IMR-90 (cell line): ENCODE data around the gene C19orf33. TPM values are rescaled to one million over a fixed set of nuclear protein-coding genes. Genes with fewer than 3 reads are reported as not detected.

Experiments used
- ATAC-seq: fragments of 200-7000 bp; cut with Tn5 transposase; 2 replicates; pipeline ENCODE4 v1.9.1; 2020; ENCODE audit warnings: low read depth, mild to moderate bottlenecking, moderate library complexity
- BruUV-seq: library from RNA; stranded (reverse); fragments of 400-500 nt; replicated peaks from 2 replicates; lab custom pipeline; 2021; lab: Mats Ljungman, UMichigan
- CTCF ChIA-PET: fragments of 300-600 bp; formaldehyde crosslinking; extraction: SDS; loops from one replicate; lab custom pipeline; 2021; ENCODE audit warnings: antibody characterized with exemption; lab: Yijun Ruan, JAX
- POLR2A ChIA-PET: fragments of 300-600 bp; sonication (Branson Sonifier 250); formaldehyde crosslinking; loops from one replicate; lab custom pipeline; 2022; ENCODE audit warnings: antibody characterized with exemption; ENCODE audit not compliant: unreplicated experiment; lab: Charles Lee
- DNase-seq: peaks from one replicate; pipeline ENCODE4 v3.0.0; 2013
- H2AFZ ChIP-seq: replicated peaks from 2 replicates; pipeline ENCODE3; 2013; ENCODE audit warnings: low read length, mild to moderate bottlenecking; ENCODE audit not compliant: poor library complexity
- H2AK5ac ChIP-seq: 2 replicates; pipeline ENCODE4 v1.6.1; 2013; ENCODE audit warnings: low read depth, low read length, inconsistent platforms
- H2AK9ac ChIP-seq: replicated peaks from 2 replicates; pipeline ENCODE3; 2013; ENCODE audit warnings: mild to moderate bottlenecking, low read depth, low read length, moderate library complexity; ENCODE audit not compliant: poor library complexity
- H2BK120ac ChIP-seq: 2 replicates; pipeline ENCODE4 v1.6.1; 2013; ENCODE audit warnings: low read depth, low read length, inconsistent platforms
- H2BK15ac ChIP-seq: 3 replicates; pipeline ENCODE4 v1.6.1; 2013; ENCODE audit warnings: low read depth, low read length, inconsistent platforms
- H2BK20ac ChIP-seq: 2 replicates; pipeline ENCODE4 v1.6.1; 2013; ENCODE audit warnings: low read depth, mild to moderate bottlenecking, inconsistent platforms, low read length, moderate library complexity
- H2BK5ac ChIP-seq: 2 replicates; pipeline ENCODE4 v1.6.1; 2013; ENCODE audit warnings: mild to moderate bottlenecking, low read depth, low read length, inconsistent platforms; ENCODE audit not compliant: poor library complexity, severe bottlenecking
- H3K14ac ChIP-seq: replicated peaks from 2 replicates; pipeline ENCODE4 v1.6.1; 2013; ENCODE audit warnings: low read depth, low read length, inconsistent platforms
- H3K18ac ChIP-seq: 2 replicates; pipeline ENCODE4 v1.6.1; 2013; ENCODE audit warnings: low read depth, low read length, control low read depth
- H3K23ac ChIP-seq: 2 replicates; pipeline ENCODE4 v1.6.1; 2013; ENCODE audit warnings: low read depth, low read length, inconsistent platforms
- H3K27ac ChIP-seq: 2 replicates; pipeline ENCODE4 v1.5.1; 2013; ENCODE audit warnings: mild to moderate bottlenecking, control low read depth, low read length; ENCODE audit not compliant: insufficient read depth
- H3K27me3 ChIP-seq: 2 replicates; pipeline ENCODE4 v1.6.1; 2013; ENCODE audit warnings: low read length; ENCODE audit not compliant: control insufficient read depth, insufficient read depth
- H3K36me3 ChIP-seq: 2 replicates; pipeline ENCODE4 v1.6.1; 2013; ENCODE audit warnings: low read length, mixed read lengths; ENCODE audit not compliant: control insufficient read depth, insufficient read depth
- H3K4ac ChIP-seq: 2 replicates; pipeline ENCODE4 v1.6.1; 2013; ENCODE audit warnings: low read depth, low read length, inconsistent platforms
- H3K4me1 ChIP-seq: 2 replicates; pipeline ENCODE4 v1.6.1; 2013; ENCODE audit warnings: low read length, mixed read lengths; ENCODE audit not compliant: control insufficient read depth, insufficient read depth
- H3K4me2 ChIP-seq: 2 replicates; pipeline ENCODE4 v1.6.1; 2013; ENCODE audit warnings: low read depth, mild to moderate bottlenecking, control low read depth, low read length, moderate library complexity
- H3K4me3 ChIP-seq: 2 replicates; pipeline ENCODE4 v1.5.1; 2013; ENCODE audit warnings: low read depth, mild to moderate bottlenecking, control low read depth, low read length, moderate library complexity; ENCODE audit not compliant: insufficient read depth
- H3K56ac ChIP-seq: 2 replicates; pipeline ENCODE4 v1.6.1; 2013; ENCODE audit warnings: low read length, inconsistent platforms; ENCODE audit not compliant: insufficient read depth; ENCODE audit errors: extremely low read depth
- H3K79me1 ChIP-seq, 2 experiments: 2 replicates each; pipeline ENCODE4 v1.6.1; 2013; ENCODE audit warnings: low read length in 2 of 2, inconsistent platforms in 1 of 2, low read depth in 1 of 2
- H3K9ac ChIP-seq: 2 replicates; pipeline ENCODE4 v1.6.1; 2013; ENCODE audit warnings: low read depth, low read length, control low read depth
- H3K9me1 ChIP-seq: 2 replicates; pipeline ENCODE4 v1.6.1; 2013; ENCODE audit warnings: low read length, inconsistent platforms; ENCODE audit not compliant: insufficient read depth
- H3K9me3 ChIP-seq: 2 replicates; pipeline ENCODE4 v1.6.1; 2013; ENCODE audit warnings: low read length; ENCODE audit not compliant: control insufficient read depth, insufficient read depth
- H4K20me1 ChIP-seq: 2 replicates; pipeline ENCODE4 v1.6.1; 2013; ENCODE audit warnings: low read length, inconsistent platforms; ENCODE audit not compliant: insufficient read depth
- H4K5ac ChIP-seq: 2 replicates; pipeline ENCODE4 v1.6.1; 2013; ENCODE audit warnings: mild to moderate bottlenecking, low read depth, low read length, control low read depth
- H4K8ac ChIP-seq, 2 experiments: 2 replicates each; pipeline ENCODE4 v1.6.1; 2013; ENCODE audit warnings: low read depth in 2 of 2, low read length in 2 of 2, control low read depth in 1 of 2, inconsistent platforms in 1 of 2
- H4K91ac ChIP-seq: 2 replicates; pipeline ENCODE4 v1.6.1; 2013; ENCODE audit warnings: low read depth, low read length, inconsistent platforms; ENCODE audit not compliant: insufficient read depth
- CEBPB ChIP-seq: IDR thresholded peaks from 2 replicates; pipeline ENCODE4 v1.6.1; 2012; ENCODE audit warnings: low read depth, low read length, improper control_type of control experiment
- WGBS, 2 experiments: methylation state at CpG; one replicate each; pipeline versions ENCODE4 v1.1.5 to v1.1.7; 2013; ENCODE audit warnings: missing lambda C conversion rate in 2 of 2; ENCODE audit not compliant: insufficient read length in 1 of 2; ENCODE audit errors: extremely low coverage in 2 of 2; 5-methylcytosine and 5-hydroxymethylcytosine counted together
- dilution Hi-C: fragments of 300-500 bp; cut with HindIII; formaldehyde crosslinking; loops from one replicate; pipeline ENCODE4 v1.14.3; 2018; ENCODE audit warnings: low sequenced_read_pairs; ENCODE audit not compliant: unreplicated experiment
- in situ Hi-C: fragments of 300-500 bp; cut with MboI; formaldehyde crosslinking; loops from 3 replicates; pipeline ENCODE4 v1.14.3; 2019; ENCODE audit warnings: low sequenced_read_pairs, inconsistent platforms, mixed read lengths
- intact Hi-C: fragments of 100-400 bp; cut with micrococcal nuclease; formaldehyde crosslinking; loops from 2 replicates; pipeline ENCODE4 v1.10.0; 2022
- polyA plus RNA-seq, 3 experiments: library from polyadenylated mRNA; depleted of rRNA; stranded (reverse); fragments of >200 nt; gene quantifications; 2 replicates each; pipeline ENCODE4 v1.2.3, GENCODE V29; 2012; ENCODE audit warnings: low replicate concordance in 1 of 3
- total RNA-seq: library from RNA; depleted of rRNA; stranded (reverse); fragments of >200 nt; gene quantifications from 2 replicates; pipeline ENCODE4 v1.2.3, GENCODE V29; 2012
- TF ChIP-seq, protein P1 (sequence below): fragments of 150-350 bp; IDR thresholded peaks from 2 replicates; pipeline ENCODE4 v1.6.1; 2016; ENCODE audit warnings: low read depth, mild to moderate bottlenecking, low read length, moderate library complexity, borderline replicate concordance

C19orf33 gene
- total and polyA plus RNA-seq, 2 of the 4 experiments (the other 2 are of a cell fraction) = 0.80 TPM; not detected in 1

DNA sequence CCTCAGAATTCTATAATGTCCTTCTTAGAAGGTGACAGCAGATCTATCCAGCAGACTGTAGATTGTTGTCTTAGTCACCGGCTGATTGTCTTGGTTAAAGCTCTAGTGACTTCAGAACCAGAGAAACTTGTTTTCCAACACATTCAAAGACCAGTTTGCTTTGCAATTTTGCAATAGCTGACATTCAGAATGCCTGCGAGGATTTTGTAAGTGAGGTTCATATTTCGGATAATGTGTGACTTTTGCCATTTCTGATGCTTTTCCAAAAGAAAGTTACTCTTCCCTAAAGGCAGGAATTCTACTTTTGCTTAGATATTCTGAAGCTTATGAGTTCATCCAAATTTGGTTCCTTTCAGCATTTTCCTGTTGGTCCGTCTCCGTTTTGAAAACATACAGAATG is 26.5 kb upstream of the C19orf33 start:
- Histone ChIP-seq H4K5ac (no peak overlapping the region), H3K27ac (peak overlapping the region; percentile 92; the same call in 1 of the 2 replicates), H3K4ac (peak overlapping the region; percentile 4; the same call in 1 of the 2 replicates), H4K91ac (peak overlapping the region; percentile 51; the same call in 1 of the 2 replicates), H3K79me1 (no peaks in the 10 kb centered on the region), H3K18ac (peak overlapping the region; percentile 16), H3K36me3 (no peaks in the 10 kb centered on the region), H3K9ac (no peak overlapping the region; the same call in 1 of the 2 replicates), H2AK9ac (no peak overlapping the region), H3K23ac (peak overlapping the region; percentile 0; the same call in 1 of the 2 replicates), H3K4me2 (peak overlapping the region; percentile 64; the same call in 1 of the 2 replicates), H3K56ac (no peak overlapping the region; the same call in 1 of the 2 replicates), H3K27me3 (no peaks in the 10 kb centered on the region), H3K9me1 (peaks cover 5% of the 10 kb centered on the region; the same call in 1 of the 2 replicates), H3K14ac (peak overlapping the region; percentile 49), H3K4me1 (peaks cover 13% of the 10 kb centered on the region), H4K8ac (peak overlapping the region; percentile 42 to 49; a peak in 2 of 4 replicates), H2BK120ac (peak overlapping the region; percentile 76), H3K9me3 (no peaks in the 10 kb centered on the region), H2AFZ (no peak overlapping the region), H2BK15ac (0 out of 3 replicates have a peak overlapping the region, but pooled peaks have one; percentile 45), H2BK5ac (peak overlapping the region; percentile 55), H3K4me3 (no peak overlapping the region), H2BK20ac (peak overlapping the region; percentile 80), H2AK5ac (no peak overlapping the region; the same call in 1 of the 2 replicates), H4K20me1 (no peaks in the 10 kb centered on the region)
- 42% methylated on average over 2 of the region's 5 CpGs; no CpG with 5 or more reads in 1 of the 2 experiments for WGBS, 2 experiments
- ChIA-PET POLR2A (no interaction called here), CTCF (no interaction called here)
- ATAC-seq = peak; percentile 44
- in situ Hi-C loops = no loop called here
- intact Hi-C loops = no loop called here
- no TSS peak for BruUV-seq
- dilution Hi-C loops = no loop called here
- peak; percentile 58; the same call in 1 of the 2 replicates for TF ChIP-seq CEBPB
- TF ChIP-seq, protein P1, sequence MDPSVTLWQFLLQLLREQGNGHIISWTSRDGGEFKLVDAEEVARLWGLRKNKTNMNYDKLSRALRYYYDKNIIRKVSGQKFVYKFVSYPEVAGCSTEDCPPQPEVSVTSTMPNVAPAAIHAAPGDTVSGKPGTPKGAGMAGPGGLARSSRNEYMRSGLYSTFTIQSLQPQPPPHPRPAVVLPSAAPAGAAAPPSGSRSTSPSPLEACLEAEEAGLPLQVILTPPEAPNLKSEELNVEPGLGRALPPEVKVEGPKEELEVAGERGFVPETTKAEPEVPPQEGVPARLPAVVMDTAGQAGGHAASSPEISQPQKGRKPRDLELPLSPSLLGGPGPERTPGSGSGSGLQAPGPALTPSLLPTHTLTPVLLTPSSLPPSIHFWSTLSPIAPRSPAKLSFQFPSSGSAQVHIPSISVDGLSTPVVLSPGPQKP = no peak
- DNase-seq = peak; percentile 35
